ENCODE measurements around the gene KRT25.
"Not testable (repeated sequence)": the region's sequence is repeated elsewhere in the genome, so short reads cannot be mapped to it uniquely, and the experiment has no call there.

Gene KRT25

GRCh38 chr17:40751065-40751464 lies 4.1 kb downstream of the KRT25 start:
- DNase-seq, result no peak

GRCh38 chr17:40750391-40750790 lies 4.7 kb downstream of the KRT25 start:
- DNase-seq, result no peak

GRCh38 chr17:40748666-40749065 lies 6.5 kb downstream of the KRT25 start:
- DNase-seq, result not testable (repeated sequence)

GRCh38 chr17:40738553-40738952 lies 16.6 kb downstream of the KRT25 start:
- no peak for DNase-seq

GRCh38 chr17:40735016-40735415 lies 20.1 kb downstream of the KRT25 start:
- no peak for DNase-seq

- DNase-seq, result no peak
Observed at GRCh38 chr17:40734018-40734417, 21.1 kb downstream of the KRT25 start.

GRCh38 chr17:40730970-40731369 lies 24.2 kb downstream of the KRT25 start:
- DNase-seq, result no peak

GRCh38 chr17:40727447-40728231 lies 27.5 kb downstream of the KRT25 start:
- no peak for DNase-seq

- no peak for DNase-seq
Observed at GRCh38 chr17:40726919-40727318, 28.2 kb downstream of the KRT25 start.

- no peak for DNase-seq
Observed at GRCh38 chr17:40724656-40725055, 30.5 kb downstream of the KRT25 start.

GRCh38 chr17:40722241-40722640 lies 32.9 kb downstream of the KRT25 start:
- no peak for DNase-seq

GRCh38 chr17:40720899-40721298 lies 34.2 kb downstream of the KRT25 start:
- DNase-seq, result no peak

- no peak for DNase-seq
Observed at GRCh38 chr17:40718930-40719329, 36.2 kb downstream of the KRT25 start.

GRCh38 chr17:40717776-40718175 lies 37.4 kb downstream of the KRT25 start:
- DNase-seq, result no peak

- DNase-seq, result no peak
Observed at GRCh38 chr17:40714473-40714872, 40.7 kb downstream of the KRT25 start.

GRCh38 chr17:40707745-40708144 lies 47.4 kb downstream of the KRT25 start:
- DNase-seq, result no peak

- DNase-seq, result no peak
Observed at GRCh38 chr17:40705584-40705983, 49.5 kb downstream of the KRT25 start.

- no peak for DNase-seq
Observed at GRCh38 chr17:40703652-40704051, 51.5 kb downstream of the KRT25 start, which contains the start of gene KRT24. KRT24 (minus strand) TSS chr17:40703752; CDS start chr17:40703693, 59 bp downstream.

GRCh38 chr17:40702271-40702670 lies 52.9 kb downstream of the KRT25 start:
- no peak for DNase-seq

GRCh38 chr17:40699853-40700252 lies 55.3 kb downstream of the KRT25 start:
- DNase-seq, result no peak

GRCh38 chr17:40699371-40699770 lies 55.8 kb downstream of the KRT25 start:
- DNase-seq, result no peak
